PC-9 (cell line): ENCODE measurements around the gene KDM1B. TPM values are rescaled to one million over a fixed set of nuclear protein-coding genes. Genes with fewer than 3 reads are reported as not detected.

Experiments
- BruUV-seq: library from RNA; stranded (reverse); fragments of 400-500 nt; replicated peaks from 2 replicates; lab custom pipeline; 2021; lab: Mats Ljungman, UMichigan
- CTCF ChIA-PET: fragments of 300-600 bp; sonication (Branson Sonifier 250); formaldehyde crosslinking; loops from one replicate; lab custom pipeline; 2022; ENCODE audit warnings: antibody characterized with exemption; lab: Charles Lee
- POLR2A ChIA-PET: fragments of 300-600 bp; sonication (Branson Sonifier 250); formaldehyde crosslinking; loops from one replicate; lab custom pipeline; 2022; ENCODE audit warnings: antibody characterized with exemption; ENCODE audit not compliant: unreplicated experiment; lab: Charles Lee
- DNase-seq, 2 experiments: peaks; one replicate each; pipeline versions ENCODE4 v3.0.0 to v3.0.0-alpha.2; 2015 to 2022; ENCODE audit warnings: mixed read lengths in 1 of 2
- H2AFZ ChIP-seq: fragments of 200-600 bp; sonication (generic); 2 replicates; pipeline ENCODE4 v1.8.1; 2017; ENCODE audit warnings: antibody characterized with exemption
- H3F3A ChIP-seq: fragments of 200-600 bp; sonication (generic); 2 replicates; pipeline ENCODE4 v1.8.1; 2017; ENCODE audit warnings: antibody characterized with exemption, mild to moderate bottlenecking, low read depth; ENCODE audit not compliant: insufficient read depth
- H3K27ac ChIP-seq: fragments of 200-600 bp; sonication (generic); 2 replicates; pipeline ENCODE4 v1.6.1; 2016; ENCODE audit warnings: mixed run types
- H3K27me3 ChIP-seq: fragments of 200-600 bp; sonication (generic); 2 replicates; pipeline ENCODE4 v1.6.1; 2016; ENCODE audit warnings: low read depth, mixed run types; ENCODE audit not compliant: insufficient read depth
- H3K36me3 ChIP-seq: fragments of 200-600 bp; sonication (generic); 2 replicates; pipeline ENCODE4 v1.6.1; 2016; ENCODE audit warnings: low read depth, mixed run types
- H3K4me1 ChIP-seq: fragments of 200-600 bp; sonication (generic); replicated peaks from 2 replicates; pipeline ENCODE4 v1.6.1; 2016; ENCODE audit warnings: mixed run types; ENCODE audit not compliant: insufficient read depth
- H3K4me2 ChIP-seq: fragments of 200-600 bp; sonication (generic); 2 replicates; pipeline ENCODE4 v1.6.1; 2017; ENCODE audit warnings: mixed run types
- H3K4me3 ChIP-seq: fragments of 200-600 bp; sonication (generic); 2 replicates; pipeline ENCODE4 v1.6.1; 2016; ENCODE audit warnings: mixed run types
- H3K79me2 ChIP-seq: fragments of 200-600 bp; sonication (generic); 2 replicates; pipeline ENCODE4 v1.6.1; 2017; ENCODE audit warnings: low read depth, mixed run types
- H3K9me2 ChIP-seq: fragments of 200-600 bp; sonication (generic); 2 replicates; pipeline ENCODE4 v1.8.1; 2017; ENCODE audit warnings: mild to moderate bottlenecking; ENCODE audit not compliant: insufficient read depth
- H3K9me3 ChIP-seq: fragments of 200-600 bp; sonication (generic); 2 replicates; pipeline ENCODE4 v1.8.1; 2016; ENCODE audit warnings: low read depth; ENCODE audit not compliant: insufficient read depth
- H4K20me1 ChIP-seq: fragments of 200-600 bp; sonication (generic); 2 replicates; pipeline ENCODE4 v1.8.1; 2017; ENCODE audit not compliant: insufficient read depth
- CTCF ChIP-seq: fragments of 200-600 bp; sonication (generic); conservative IDR thresholded peaks from 2 replicates; pipeline ENCODE4 v1.6.1; 2017; ENCODE audit warnings: mixed run types, antibody characterized with exemption, mild to moderate bottlenecking, moderate library complexity
- EZH2 ChIP-seq: fragments of 200-600 bp; sonication (generic); IDR thresholded peaks from 2 replicates; pipeline ENCODE4 v1.8.0; 2017; ENCODE audit warnings: antibody characterized with exemption, low read depth
- intact Hi-C: fragments of 100-400 bp; cut with micrococcal nuclease; formaldehyde crosslinking; loops from one replicate; pipeline ENCODE4 v1.10.0; 2022; ENCODE audit not compliant: unreplicated experiment
- total RNA-seq: library from RNA; stranded (reverse); gene quantifications from 2 replicates; pipeline ENCODE4 v1.2.3, GENCODE V29; 2021

Gene KDM1B
- total RNA-seq, 1 experiment from 2014 or later, result 21.5 TPM

DNA sequence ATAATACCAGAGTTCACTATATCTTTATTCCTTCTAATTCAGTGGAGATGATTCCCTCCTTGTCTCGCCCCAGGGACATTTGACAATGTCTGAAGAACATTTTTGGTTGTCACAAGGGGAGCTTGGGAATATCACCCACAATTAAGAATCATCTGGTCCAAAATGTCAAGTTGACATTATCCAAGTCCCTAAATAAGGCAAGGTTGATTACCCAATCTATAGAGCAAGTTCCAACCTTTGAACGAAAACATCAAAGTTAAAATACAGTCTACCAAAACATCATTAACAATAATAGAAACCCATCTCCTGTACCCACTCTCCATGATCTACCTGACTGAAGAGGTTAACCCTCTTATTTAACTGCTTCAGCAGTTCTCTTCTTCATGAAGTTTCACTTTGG lies 93.5 kb downstream of the KDM1B start:
- TF ChIP-seq EZH2 (no peak), CTCF (no peak)
- peaks cover 74% of the 10 kb centered on the region for H3K79me2 ChIP-seq
- no peaks in the 10 kb centered on the region for H3K9me3 ChIP-seq
- H3F3A ChIP-seq, result peaks cover 23% of the 10 kb centered on the region; the same call in 1 of the 2 replicates
- CTCF ChIA-PET, result no interaction called here
- POLR2A ChIA-PET, result no interaction called here
- H2AFZ ChIP-seq, result no peak overlapping the region
- no peak for DNase-seq
- H4K20me1 ChIP-seq, result peaks cover 3% of the 10 kb centered on the region; the same call in 1 of the 2 replicates
- H3K4me2 ChIP-seq, result no peak overlapping the region
- H3K36me3 ChIP-seq, result peaks cover 47% of the 10 kb centered on the region
- H3K4me1 ChIP-seq, result no peaks in the 10 kb centered on the region
- H3K27me3 ChIP-seq, result no peaks in the 10 kb centered on the region
- no peak overlapping the region for H3K27ac ChIP-seq
- H3K9me2 ChIP-seq, result no peaks in the 10 kb centered on the region
- no peak overlapping the region for H3K4me3 ChIP-seq
- intact Hi-C loops, result no loop called here
- BruUV-seq, result no TSS peak

DNA sequence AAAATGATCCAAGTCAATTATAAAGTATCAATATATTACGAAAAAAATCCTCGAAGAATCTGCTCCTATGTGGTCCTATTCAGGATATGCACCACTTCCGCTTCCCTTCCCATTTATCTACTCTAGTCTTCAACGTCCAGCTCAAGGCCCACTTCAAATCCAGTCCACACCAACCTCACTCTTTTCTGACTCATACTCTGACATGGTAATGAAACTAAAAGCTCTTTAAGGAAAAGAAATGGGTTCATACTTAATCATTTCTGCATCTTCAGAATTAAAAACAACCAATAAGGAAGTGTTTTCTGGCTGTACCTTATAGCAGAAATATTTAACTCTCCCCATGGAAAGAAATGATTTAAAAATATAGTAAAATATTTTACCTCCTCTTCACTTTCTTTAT lies 94.0 kb downstream of the KDM1B start:
- BruUV-seq, result no TSS peak
- Histone ChIP-seq H4K20me1 (peaks cover 3% of the 10 kb centered on the region; the same call in 1 of the 2 replicates), H3K27me3 (no peaks in the 10 kb centered on the region), H3K9me2 (no peaks in the 10 kb centered on the region), H3K4me3 (no peak overlapping the region), H3K9me3 (no peaks in the 10 kb centered on the region), H3K27ac (no peak overlapping the region), H2AFZ (no peak overlapping the region), H3K4me2 (no peak overlapping the region), H3K4me1 (no peaks in the 10 kb centered on the region), H3K79me2 (peaks cover 77% of the 10 kb centered on the region), H3F3A (peaks cover 17% of the 10 kb centered on the region; the same call in 1 of the 2 replicates), H3K36me3 (peaks cover 42% of the 10 kb centered on the region)
- intact Hi-C loops, result no loop called here
- TF ChIP-seq EZH2 (no peak), CTCF (no peak)
- no peak for DNase-seq
- CTCF ChIA-PET, result no interaction called here
- POLR2A ChIA-PET, result no interaction called here

- CTCF ChIA-PET, result no interaction called here
- no peaks in the 10 kb centered on the region for H3K27me3 ChIP-seq
- no peak overlapping the region for H3K4me3 ChIP-seq
- no peak for TF ChIP-seq EZH2
- no peak for TF ChIP-seq CTCF
- H3K9me2 ChIP-seq, result no peaks in the 10 kb centered on the region
- DNase-seq, result no peak
- H3K4me1 ChIP-seq, result no peaks in the 10 kb centered on the region
- H3K9me3 ChIP-seq, result no peaks in the 10 kb centered on the region
- BruUV-seq, result no TSS peak
- H3F3A ChIP-seq, result peaks cover 11% of the 10 kb centered on the region
- intact Hi-C loops, result no loop called here
- H3K79me2 ChIP-seq, result peaks cover 88% of the 10 kb centered on the region
- H3K36me3 ChIP-seq, result peaks cover 51% of the 10 kb centered on the region
- POLR2A ChIA-PET, result interaction anchor here (1.0 kb wide), 1 partner anchor 60 kb away, joined by 6 read pairs; no protein-coding TSS in a partner anchor
- no peak overlapping the region for H2AFZ ChIP-seq
- H3K4me2 ChIP-seq, result no peak overlapping the region
- no peak overlapping the region for H3K27ac ChIP-seq
- peaks cover 6% of the 10 kb centered on the region; the same call in 1 of the 2 replicates for H4K20me1 ChIP-seq
These were observed 98.4 kb downstream of the KDM1B start for GRCh38 chr6:18253635-18254034.
